Lower lobe of right lung (tissue), 2 donors: ENCODE measurements around the gene TNPO3. TPM values are rescaled to one million over a fixed set of nuclear protein-coding genes. Genes with fewer than 3 reads are reported as not detected.
"Not testable (repeated sequence)": the region's sequence is repeated elsewhere in the genome, so short reads cannot be mapped to it uniquely, and the experiment has no call there.

Experiments used
- ATAC-seq, 2 donors: fragments of 200-7000 bp; cut with Tn5 transposase; one replicate each; pipeline ENCODE4 v1.9.1; 2020 to 2022; ENCODE audit warnings: mild to moderate bottlenecking in 2 of 2, moderate library complexity in 2 of 2
- DNase-seq: peaks from one replicate; pipeline ENCODE4 v3.0.0-alpha.2; 2020
- H3K27ac ChIP-seq: fragments of 200-600 bp; one replicate; pipeline ENCODE4 v1.8.0; 2022
- H3K27me3 ChIP-seq: fragments of 200-600 bp; one replicate; pipeline ENCODE4 v1.8.0; 2022; ENCODE audit warnings: low read depth
- H3K36me3 ChIP-seq: fragments of 200-600 bp; one replicate; pipeline ENCODE4 v1.8.0; 2022; ENCODE audit warnings: mild to moderate bottlenecking
- H3K4me1 ChIP-seq: fragments of 200-600 bp; one replicate; pipeline ENCODE4 v1.8.0; 2022
- H3K4me3 ChIP-seq: fragments of 200-600 bp; one replicate; pipeline ENCODE4 v1.8.0; 2022; ENCODE audit warnings: mild to moderate bottlenecking
- H3K9me3 ChIP-seq: fragments of 200-600 bp; one replicate; pipeline ENCODE4 v1.8.0; 2022
- CTCF ChIP-seq: fragments of 200-600 bp; IDR thresholded peaks from one replicate; pipeline ENCODE4 v1.8.0; 2022; ENCODE audit warnings: antibody characterized with exemption, mild to moderate bottlenecking
- intact Hi-C: fragments of 100-400 bp; cut with DNase I; formaldehyde crosslinking; loops from one replicate; pipeline ENCODE4 v1.11.0; 2022
- total RNA-seq: library from RNA; stranded (reverse); fragmentation: NEBNext Ultra II Directional; extraction: Animal tissue kit (Norgen Biotek cat#: 25700); gene quantifications from one replicate; pipeline ENCODE4 v1.2.1, GENCODE V29; 2021
- donor health status: DM: no; HTN: yes; CAD: no; lungs with severe emphysema.

The TNPO3 gene
- total RNA-seq, 1 donor from 2014 or later: 37.0 TPM

- H3K27me3 ChIP-seq: no peaks in the 10 kb centered on the region
- ATAC-seq (no peak), DNase-seq (no peak)
- H3K27ac ChIP-seq: no peak overlapping the region
- no peaks in the 10 kb centered on the region for H3K9me3 ChIP-seq
- intact Hi-C loops: no loop called here
- H3K36me3 ChIP-seq: peaks cover 45% of the 10 kb centered on the region
- no peak overlapping the region for H3K4me3 ChIP-seq
- no peaks in the 10 kb centered on the region for H3K4me1 ChIP-seq
- no peak for TF ChIP-seq CTCF
These were observed 47.3 kb downstream of the TNPO3 start for GRCh38 chr7:129007572-129007971.

- TF ChIP-seq CTCF: no peak
- intact Hi-C loops: no loop called here
- H3K27ac ChIP-seq: no peak overlapping the region
- no peaks in the 10 kb centered on the region for H3K9me3 ChIP-seq
- no peak for ATAC-seq
- peaks cover 48% of the 10 kb centered on the region for H3K36me3 ChIP-seq
- H3K4me3 ChIP-seq: no peak overlapping the region
- DNase-seq: no peak
- no peaks in the 10 kb centered on the region for H3K27me3 ChIP-seq
- no peaks in the 10 kb centered on the region for H3K4me1 ChIP-seq
These were observed 48.1 kb downstream of the TNPO3 start for GRCh38 chr7:129006636-129007414.

GRCh38 chr7:129005186-129005585 is 49.7 kb downstream of the TNPO3 start:
- TF ChIP-seq CTCF: no peak
- DNase-seq (no peak), ATAC-seq (no peak)
- no peaks in the 10 kb centered on the region for H3K4me1 ChIP-seq
- no peak overlapping the region for H3K27ac ChIP-seq
- peaks cover 60% of the 10 kb centered on the region for H3K36me3 ChIP-seq
- H3K4me3 ChIP-seq: no peak overlapping the region
- H3K9me3 ChIP-seq: no peaks in the 10 kb centered on the region
- H3K27me3 ChIP-seq: no peaks in the 10 kb centered on the region
- intact Hi-C loops: no loop called here

GRCh38 chr7:128997181-128997580 is 57.7 kb downstream of the TNPO3 start:
- intact Hi-C loops: no loop called here
- DNase-seq (no peak), ATAC-seq (no peak)
- Histone ChIP-seq H3K9me3 (no peaks in the 10 kb centered on the region), H3K27ac (no peak overlapping the region), H3K36me3 (peaks cover 94% of the 10 kb centered on the region), H3K4me1 (no peaks in the 10 kb centered on the region), H3K27me3 (no peaks in the 10 kb centered on the region), H3K4me3 (no peak overlapping the region)
- no peak for TF ChIP-seq CTCF

GRCh38 chr7:128994560-128994959 is 60.4 kb downstream of the TNPO3 start:
- DNase-seq, H3K27me3 ChIP-seq, ATAC-seq, H3K9me3 ChIP-seq, H3K4me1 ChIP-seq, H3K4me3 ChIP-seq, H3K27ac ChIP-seq, intact Hi-C loops: not testable (repeated sequence)
- H3K36me3 ChIP-seq: peaks cover 94% of the 10 kb centered on the region

GRCh38 chr7:128993419-128993818 is 61.5 kb downstream of the TNPO3 start:
- ATAC-seq (no peak), DNase-seq (no peak)
- Histone ChIP-seq H3K27me3 (no peaks in the 10 kb centered on the region), H3K27ac (no peak overlapping the region), H3K4me3 (no peak overlapping the region), H3K36me3 (peaks cover 94% of the 10 kb centered on the region), H3K4me1 (no peaks in the 10 kb centered on the region), H3K9me3 (no peaks in the 10 kb centered on the region)
- TF ChIP-seq CTCF: no peak
- intact Hi-C loops: no loop called here
